GM12892 (cell line): ENCODE data around the gene CYSTM1.

Source experiments
- POLR2A ChIP-seq: IDR thresholded peaks from 2 replicates; pipeline ENCODE4 v1.6.1; 2011; ENCODE audit warnings: low read depth, low read length, control low read depth
- POLR2AphosphoS5 ChIP-seq: IDR thresholded peaks from 2 replicates; pipeline ENCODE4 v1.6.1; 2011; ENCODE audit warnings: low read depth, low read length, control low read depth
- TAF1 ChIP-seq: IDR thresholded peaks from 2 replicates; pipeline ENCODE4 v1.6.1; 2011; ENCODE audit warnings: low read depth, mild to moderate bottlenecking, control low read depth, low read length, borderline replicate concordance

DNA sequence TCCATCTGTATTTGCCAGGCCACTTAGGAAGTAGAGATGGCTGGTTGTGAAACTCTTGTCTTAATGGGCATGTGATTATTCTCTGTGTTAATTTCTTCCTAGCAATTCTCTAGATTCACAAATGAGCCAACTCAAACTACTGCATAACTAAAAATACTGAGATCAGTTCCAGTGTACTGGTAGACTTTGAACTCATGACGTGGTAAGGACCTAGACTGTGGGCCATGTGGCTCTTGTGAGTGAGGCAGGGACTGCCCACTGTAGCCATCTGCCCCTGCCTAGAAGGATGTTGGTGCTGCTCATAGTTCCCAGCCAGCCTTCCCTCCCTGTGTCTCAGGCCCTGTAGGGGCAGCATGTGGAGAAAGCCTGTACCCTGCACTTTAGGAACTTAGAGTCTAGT lies 47.4 kb downstream of the CYSTM1 start:
- TF ChIP-seq POLR2A (no peak), POLR2AphosphoS5 (no peak), TAF1 (no peak)
